VCaP (cell line): ENCODE results near the gene EIF4A3.
"Not testable (repeated sequence)": the region's sequence is repeated elsewhere in the genome, so short reads cannot be mapped to it uniquely, and the experiment has no call there.

Experiments
- H3K27ac ChIP-seq: fragments of 450-650 bp; 2 replicates; pipeline ENCODE4 v1.5.1; 2017
- CTCF ChIP-seq: fragments of 450-650 bp; conservative IDR thresholded peaks from 2 replicates; pipeline ENCODE4 v1.5.1; 2017; ENCODE audit warnings: mild to moderate bottlenecking, moderate library complexity

EIF4A3 gene

GRCh38 chr17:80160536-80160935, 13.6 kb upstream of the EIF4A3 start:
- H3K27ac ChIP-seq, result no peak overlapping the region
- no peak for TF ChIP-seq CTCF

- TF ChIP-seq CTCF, result no peak
Observed at GRCh38 chr17:80158846-80159245, 11.9 kb upstream of the EIF4A3 start.

GRCh38 chr17:80155600-80155999, 8.7 kb upstream of the EIF4A3 start:
- not testable (repeated sequence) for H3K27ac ChIP-seq

More at GRCh38 chr17:80158846-80159245, 11.9 kb upstream of the EIF4A3 start:
- no peak overlapping the region for H3K27ac ChIP-seq

GRCh38 chr17:80154166-80154565, 7.2 kb upstream of the EIF4A3 start:
- no peak overlapping the region for H3K27ac ChIP-seq
- TF ChIP-seq CTCF, result no peak

- H3K27ac ChIP-seq, result no peak overlapping the region
- TF ChIP-seq CTCF, result no peak
Observed at GRCh38 chr17:80153004-80153403, 6.1 kb upstream of the EIF4A3 start.

GRCh38 chr17:80152081-80152702, 5.3 kb upstream of the EIF4A3 start:
- no peak overlapping the region for H3K27ac ChIP-seq
- no peak for TF ChIP-seq CTCF

- H3K27ac ChIP-seq, result no peak overlapping the region
Observed at GRCh38 chr17:80151333-80151732, 4.4 kb upstream of the EIF4A3 start.

More at GRCh38 chr17:80151333-80151732, 4.4 kb upstream of the EIF4A3 start:
- TF ChIP-seq CTCF, result no peak
